Retinal pigment epithelial cell (primary cell): ENCODE data around the gene CTNNBIP1.

Source experiments
- DNase-seq: peaks from one replicate; pipeline ENCODE4 v3.0.0-alpha.2; 2010; ENCODE audit warnings: low read depth
- H3K4me3 ChIP-seq: 2 replicates; pipeline ENCODE4 v1.5.1; 2011; ENCODE audit warnings: mild to moderate bottlenecking, low read length, control low read depth, moderate library complexity
- TF ChIP-seq, protein P1 (sequence below): conservative IDR thresholded peaks from 2 replicates; pipeline ENCODE4 v1.5.1; 2011; ENCODE audit warnings: low read depth, low read length, control low read depth, inconsistent platforms

The CTNNBIP1 gene

DNA sequence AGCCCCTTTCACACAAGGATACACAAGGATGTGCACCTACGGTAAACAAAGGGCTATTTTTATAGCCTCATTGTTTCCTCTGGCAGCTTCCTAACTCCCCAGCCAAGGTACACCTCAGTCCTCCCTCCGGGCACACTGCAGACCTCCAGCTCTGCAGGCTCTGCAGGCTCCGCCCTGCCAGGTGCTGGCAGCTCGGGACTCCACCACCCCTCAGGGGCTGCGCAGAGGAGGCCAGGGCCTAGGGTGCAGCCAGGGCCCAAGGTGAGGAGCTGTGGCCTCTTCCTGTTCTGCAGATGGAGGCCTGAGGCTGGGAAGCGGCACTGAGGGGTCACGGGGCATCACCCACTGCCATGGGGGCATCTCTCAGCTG, 66.5 kb downstream of the CTNNBIP1 start:
- no peak for DNase-seq
- no peak overlapping the region for H3K4me3 ChIP-seq
- TF ChIP-seq, protein P1, sequence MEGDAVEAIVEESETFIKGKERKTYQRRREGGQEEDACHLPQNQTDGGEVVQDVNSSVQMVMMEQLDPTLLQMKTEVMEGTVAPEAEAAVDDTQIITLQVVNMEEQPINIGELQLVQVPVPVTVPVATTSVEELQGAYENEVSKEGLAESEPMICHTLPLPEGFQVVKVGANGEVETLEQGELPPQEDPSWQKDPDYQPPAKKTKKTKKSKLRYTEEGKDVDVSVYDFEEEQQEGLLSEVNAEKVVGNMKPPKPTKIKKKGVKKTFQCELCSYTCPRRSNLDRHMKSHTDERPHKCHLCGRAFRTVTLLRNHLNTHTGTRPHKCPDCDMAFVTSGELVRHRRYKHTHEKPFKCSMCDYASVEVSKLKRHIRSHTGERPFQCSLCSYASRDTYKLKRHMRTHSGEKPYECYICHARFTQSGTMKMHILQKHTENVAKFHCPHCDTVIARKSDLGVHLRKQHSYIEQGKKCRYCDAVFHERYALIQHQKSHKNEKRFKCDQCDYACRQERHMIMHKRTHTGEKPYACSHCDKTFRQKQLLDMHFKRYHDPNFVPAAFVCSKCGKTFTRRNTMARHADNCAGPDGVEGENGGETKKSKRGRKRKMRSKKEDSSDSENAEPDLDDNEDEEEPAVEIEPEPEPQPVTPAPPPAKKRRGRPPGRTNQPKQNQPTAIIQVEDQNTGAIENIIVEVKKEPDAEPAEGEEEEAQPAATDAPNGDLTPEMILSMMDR, result no peak

DNA sequence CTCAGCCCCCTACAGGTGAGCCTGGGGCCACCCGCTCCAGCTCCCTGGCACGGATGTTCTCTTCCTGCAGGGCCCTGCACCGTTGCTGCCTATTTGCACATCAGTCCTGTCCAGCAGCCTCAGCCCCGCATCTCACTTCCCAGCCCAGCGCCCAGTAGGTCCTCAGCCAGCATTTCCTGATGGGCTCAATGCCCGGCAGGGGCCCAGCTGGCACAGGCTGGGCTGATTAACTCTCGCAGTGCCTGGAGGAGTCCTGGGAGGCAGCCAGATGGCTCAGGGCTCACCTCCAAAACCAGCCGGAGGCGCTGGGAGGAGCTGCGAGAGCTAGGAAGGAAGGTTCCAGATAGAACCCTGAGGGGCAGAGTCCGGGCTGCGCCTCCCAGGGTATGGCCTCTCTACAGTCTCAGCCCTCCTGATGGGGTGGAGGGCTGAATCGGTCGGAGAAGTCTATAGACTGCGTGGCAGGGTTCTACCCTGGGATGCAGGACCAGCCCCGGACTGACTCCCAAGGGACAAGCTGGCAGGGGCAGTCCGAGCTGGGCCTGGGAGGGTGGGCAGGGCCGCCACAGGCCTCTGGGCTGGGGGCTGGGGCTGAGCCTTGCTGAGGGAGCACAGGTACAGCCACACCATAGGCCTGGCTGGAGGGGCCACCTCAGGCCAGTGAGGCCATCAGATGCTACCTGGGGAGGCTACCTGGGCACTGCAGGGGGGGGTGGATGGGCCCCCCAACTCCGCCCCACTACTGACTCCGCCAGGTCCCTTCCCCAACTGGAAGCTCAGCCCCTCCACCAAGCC, 67.1 kb downstream of the CTNNBIP1 start:
- DNase-seq, result no peak
- H3K4me3 ChIP-seq, result no peak overlapping the region
- TF ChIP-seq, protein P1, result no peak

DNA sequence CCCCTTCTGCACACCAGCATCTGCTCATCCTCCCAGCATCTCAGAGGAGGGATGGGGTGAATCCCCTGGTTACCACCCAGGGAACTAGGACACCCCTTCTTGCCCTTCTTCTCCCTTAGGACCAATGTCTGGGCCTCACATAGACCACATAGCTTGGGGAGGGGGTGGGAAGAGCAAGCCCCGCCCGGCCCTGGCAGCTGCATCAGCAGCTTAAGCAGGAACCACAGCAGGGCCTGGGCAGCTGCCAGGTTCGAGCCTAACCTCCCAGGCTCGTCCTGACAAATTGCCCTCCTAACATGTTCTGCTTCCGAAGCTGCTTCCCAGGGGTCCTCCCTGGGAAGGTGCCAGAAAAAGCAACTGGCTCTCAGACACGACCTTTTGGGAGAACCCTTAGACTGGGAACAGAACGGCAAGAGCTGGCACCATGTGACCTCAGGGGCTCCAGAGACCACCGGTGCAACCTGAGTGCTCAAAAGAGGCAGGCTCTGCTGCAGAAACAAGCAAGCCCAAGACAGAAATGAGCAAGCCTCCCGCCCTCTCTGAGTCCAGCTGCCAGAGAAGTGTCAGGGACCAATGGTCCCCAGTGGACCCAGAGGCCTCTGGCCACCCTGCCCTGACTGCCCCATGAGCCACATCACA, 67.9 kb downstream of the CTNNBIP1 start:
- H3K4me3 ChIP-seq, result no peak overlapping the region
- TF ChIP-seq, protein P1, result no peak
- no peak for DNase-seq

DNA sequence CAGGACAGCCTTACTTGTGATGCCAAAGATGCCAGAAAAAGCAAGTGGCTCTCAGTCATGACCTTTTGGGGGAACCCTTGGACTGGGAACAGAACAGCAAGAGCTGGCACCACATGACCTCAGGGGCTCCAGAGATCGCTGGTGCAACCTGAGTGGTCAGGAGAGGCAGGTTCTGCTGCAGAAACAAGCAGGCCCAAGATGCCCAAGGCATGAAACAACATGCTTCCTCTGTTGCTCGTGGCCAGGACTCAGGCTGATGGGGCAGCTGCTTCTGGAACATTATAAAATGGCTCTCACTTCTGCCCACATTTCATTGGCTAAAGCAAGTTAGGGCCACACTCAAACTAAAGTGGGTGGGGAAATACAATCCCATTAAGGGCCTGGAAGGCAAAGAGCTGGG, 68.6 kb downstream of the CTNNBIP1 start:
- TF ChIP-seq, protein P1, result no peak
- no peak overlapping the region for H3K4me3 ChIP-seq
- no peak for DNase-seq

DNA sequence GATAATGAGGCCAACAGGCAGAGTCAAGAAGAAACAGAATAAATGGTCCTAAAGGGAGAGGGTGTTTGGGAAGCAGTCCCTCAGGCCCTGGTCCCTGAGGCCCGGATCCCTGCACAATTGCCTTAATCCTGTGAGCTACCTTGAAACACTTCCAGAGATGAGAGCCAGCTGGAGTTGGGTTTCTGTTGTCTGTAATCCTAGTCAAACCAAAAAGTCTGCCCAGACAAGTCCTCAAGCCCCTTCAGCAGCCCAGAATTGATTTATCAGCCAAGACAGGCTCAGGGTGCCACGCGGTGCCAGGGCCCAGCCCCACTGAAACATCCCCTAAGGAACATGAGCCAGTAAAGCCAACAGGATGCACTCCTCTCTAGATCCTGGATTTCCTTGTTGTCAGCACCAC, 69.9 kb downstream of the CTNNBIP1 start:
- no peak for DNase-seq
- no peak overlapping the region for H3K4me3 ChIP-seq
- TF ChIP-seq, protein P1, result no peak

DNA sequence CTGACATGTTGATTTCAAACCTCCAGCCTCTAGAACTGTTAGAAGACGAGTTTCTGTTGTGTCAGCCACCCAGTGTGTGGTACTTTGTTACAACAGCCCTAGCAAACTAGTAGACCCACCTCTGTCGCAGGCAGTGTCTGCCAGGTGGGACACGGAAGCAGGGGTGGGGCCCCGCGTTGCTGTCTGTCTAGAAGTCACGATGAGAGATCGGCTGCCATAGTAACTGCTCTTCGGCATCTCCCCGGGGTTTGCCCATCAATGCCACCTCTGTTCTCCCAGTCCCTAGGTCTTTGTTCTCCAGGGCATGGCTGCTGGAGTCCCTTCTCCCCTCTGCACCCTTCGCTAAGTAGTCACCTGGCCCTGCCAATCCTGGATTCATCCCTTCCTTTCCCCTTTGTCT, 71.1 kb downstream of the CTNNBIP1 start:
- TF ChIP-seq, protein P1, result no peak
- DNase-seq, result no peak
- H3K4me3 ChIP-seq, result no peak overlapping the region

DNA sequence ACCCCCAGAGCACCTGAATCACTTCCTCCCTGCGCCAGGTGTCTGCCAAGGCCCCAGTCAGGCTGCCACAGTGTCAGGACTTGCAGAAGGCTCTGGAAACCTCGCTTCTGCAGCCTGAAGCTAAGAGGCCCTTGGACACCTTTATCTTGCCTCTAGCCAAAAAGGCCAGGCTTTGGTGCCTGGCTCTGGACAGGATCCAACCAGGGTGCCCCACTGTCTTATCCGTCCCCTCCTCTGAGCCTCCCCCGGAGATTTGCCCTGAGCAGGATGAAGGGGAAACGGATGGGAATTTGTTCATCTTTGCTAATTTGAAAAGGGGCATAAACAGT, 73.5 kb downstream of the CTNNBIP1 start:
- no peak for DNase-seq
- TF ChIP-seq, protein P1, result no peak
- H3K4me3 ChIP-seq, result no peak overlapping the region
